ENCODE data around the gene SOD2.

DNA sequence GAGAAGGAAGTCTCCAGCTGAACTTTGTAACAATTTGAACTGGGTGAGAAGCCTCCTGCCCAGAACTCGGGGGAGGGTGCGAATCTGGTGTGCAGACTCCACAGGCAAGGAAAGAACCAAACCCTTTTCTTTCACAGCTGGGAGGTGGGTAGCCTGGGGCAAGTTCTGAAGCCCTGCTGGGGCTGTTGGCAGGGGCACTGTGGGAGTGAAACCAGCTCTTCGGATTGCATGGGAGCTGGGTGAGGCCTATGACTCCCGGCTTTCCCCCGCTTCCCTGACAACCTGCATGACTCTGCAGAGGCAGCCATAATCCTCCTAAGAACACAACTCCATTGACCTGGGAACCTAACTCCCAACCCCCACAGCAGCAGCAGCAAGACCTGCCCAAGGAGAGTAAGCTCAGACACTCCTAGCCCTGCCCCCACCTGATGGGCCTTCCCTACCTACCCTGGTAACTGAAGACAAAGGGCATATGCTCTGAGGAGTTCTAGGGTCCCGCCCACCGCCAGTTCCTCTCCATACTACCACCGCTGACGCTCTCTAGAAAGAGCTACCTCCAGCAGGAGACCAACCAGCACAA is 37.5 kb downstream of the SOD2 start:
- TF ChIP-seq CTCF (IDR thresholded peaks at IDR 0.05) (no peak), POLR2A (IDR thresholded peaks at IDR 0.05) (no peak)

All from heart left ventricle (tissue), 13 donors.